HK-2 (cell line): Measurements from ENCODE around the gene POP4.
"Not testable (repeated sequence)": the region's sequence is repeated elsewhere in the genome, so short reads cannot be mapped to it uniquely, and the experiment has no call there.

Source experiments
- DNase-seq: peaks from one replicate; pipeline ENCODE4 v3.0.0-alpha.2; 2018; ENCODE audit not compliant: unreplicated experiment

POP4 gene

GRCh38 chr19:29610574-29611271, 4.6 kb downstream of the POP4 start:
- DNase-seq, result peak; percentile 77

GRCh38 chr19:29612121-29612520, 6.0 kb downstream of the POP4 start:
- no peak for DNase-seq

- DNase-seq, result no peak
These were observed 6.9 kb downstream of the POP4 start for GRCh38 chr19:29612801-29613595.

- no peak for DNase-seq
These were observed 8.0 kb downstream of the POP4 start for GRCh38 chr19:29614046-29614445.

- DNase-seq, result no peak
These were observed 8.7 kb downstream of the POP4 start for GRCh38 chr19:29614780-29615179.

- DNase-seq, result no peak
These were observed 9.9 kb downstream of the POP4 start for GRCh38 chr19:29615891-29616425.

- no peak for DNase-seq
These were observed 10.5 kb downstream of the POP4 start for GRCh38 chr19:29616541-29616940.

- DNase-seq, result no peak
These were observed 11.5 kb downstream of the POP4 start for GRCh38 chr19:29617366-29618266.

GRCh38 chr19:29618434-29618833, 12.4 kb downstream of the POP4 start:
- DNase-seq, result no peak

GRCh38 chr19:29618871-29619270, 12.8 kb downstream of the POP4 start:
- no peak for DNase-seq

- no peak for DNase-seq
These were observed 14.9 kb downstream of the POP4 start for GRCh38 chr19:29620931-29621351.

GRCh38 chr19:29622166-29623070, 16.3 kb downstream of the POP4 start:
- DNase-seq, result peak; percentile 18

GRCh38 chr19:29623726-29624488, 17.8 kb downstream of the POP4 start:
- DNase-seq, result no peak

GRCh38 chr19:29624489-29625185, 18.6 kb downstream of the POP4 start:
- DNase-seq, result no peak

GRCh38 chr19:29625186-29625651, 19.1 kb downstream of the POP4 start:
- DNase-seq, result no peak

- no peak for DNase-seq
These were observed 20.3 kb downstream of the POP4 start for GRCh38 chr19:29626386-29626785.

GRCh38 chr19:29626832-29627231, 20.7 kb downstream of the POP4 start:
- not testable (repeated sequence) for DNase-seq

- DNase-seq, result no peak
These were observed 22.7 kb downstream of the POP4 start for GRCh38 chr19:29628661-29629385.
